HG02642 (cell line): Measurements from ENCODE around the gene C19orf33.

Experiments
- ATAC-seq: cut with Tn5 transposase; IDR thresholded peaks from one replicate; pipeline ENCODE4 v1.9.1; 2021; ENCODE audit warnings: mild to moderate bottlenecking; ENCODE audit not compliant: unreplicated experiment, poor library complexity

The C19orf33 gene

GRCh38 chr19:38307076-38307475 is 3.0 kb downstream of the C19orf33 start:
- no peak for ATAC-seq

- ATAC-seq: no peak
These were observed 3.5 kb downstream of the C19orf33 start for GRCh38 chr19:38307597-38307996.

- no peak for ATAC-seq
These were observed 4.1 kb downstream of the C19orf33 start for GRCh38 chr19:38308006-38308766.

GRCh38 chr19:38308926-38309614 is 5.0 kb downstream of the C19orf33 start:
- ATAC-seq: no peak

- ATAC-seq: no peak
These were observed 5.7 kb downstream of the C19orf33 start for GRCh38 chr19:38309615-38310278.

GRCh38 chr19:38310279-38310670 is 6.2 kb downstream of the C19orf33 start:
- ATAC-seq: no peak

GRCh38 chr19:38310986-38311385 is 6.9 kb downstream of the C19orf33 start:
- no peak for ATAC-seq

GRCh38 chr19:38315657-38316476 is 11.8 kb downstream of the C19orf33 start, which contains the start of gene YIF1B:
YIF1B (minus strand) TSS chr19:38315947; CDS start chr19:38315917, 30 bp downstream.
- ATAC-seq: peak; percentile 89

- ATAC-seq: no peak
These were observed 12.5 kb downstream of the C19orf33 start for GRCh38 chr19:38316477-38317067.

- no peak for ATAC-seq
These were observed 13.1 kb downstream of the C19orf33 start for GRCh38 chr19:38317104-38317612.

- no peak for ATAC-seq
These were observed 14.6 kb downstream of the C19orf33 start for GRCh38 chr19:38318660-38319059.

- ATAC-seq: no peak
These were observed 15.6 kb downstream of the C19orf33 start, which contains the start of gene KCNK6 for GRCh38 chr19:38319421-38320258. KCNK6 (plus strand) TSS chr19:38319845; CDS start chr19:38319951, 106 bp downstream.

- ATAC-seq: no peak
These were observed 16.9 kb downstream of the C19orf33 start for GRCh38 chr19:38320969-38321339.

- no peak for ATAC-seq
These were observed 17.7 kb downstream of the C19orf33 start for GRCh38 chr19:38321646-38322196.

- ATAC-seq: no peak
These were observed 19.2 kb downstream of the C19orf33 start for GRCh38 chr19:38323291-38323690.

GRCh38 chr19:38324431-38324830 is 20.4 kb downstream of the C19orf33 start:
- no peak for ATAC-seq

GRCh38 chr19:38326591-38326990 is 22.5 kb downstream of the C19orf33 start:
- no peak for ATAC-seq

- no peak for ATAC-seq
These were observed 25.6 kb downstream of the C19orf33 start for GRCh38 chr19:38329651-38330050.
